Panc1 (cell line): ENCODE data around the gene CPM. TPM values are rescaled to one million over a fixed set of nuclear protein-coding genes. Genes with fewer than 3 reads are reported as not detected.

ENCODE experiments used
- ATAC-seq: fragments of 200-7000 bp; cut with Tn5 transposase; 2 replicates; pipeline ENCODE4 v1.9.1; 2020; ENCODE audit warnings: mild to moderate bottlenecking, moderate library complexity
- BruUV-seq: library from RNA; stranded (reverse); fragments of 400-500 nt; replicated peaks from 2 replicates; lab custom pipeline; 2021; lab: Mats Ljungman, UMichigan
- CTCF ChIA-PET: fragments of 300-600 bp; sonication (Branson Sonifier 250); formaldehyde crosslinking; loops from one replicate; lab custom pipeline; 2022; ENCODE audit warnings: antibody characterized with exemption; lab: Charles Lee
- POLR2A ChIA-PET: fragments of 300-600 bp; sonication (Branson Sonifier 250); formaldehyde crosslinking; loops from one replicate; lab custom pipeline; 2022; ENCODE audit warnings: antibody characterized with exemption; lab: Charles Lee
- DNase-seq: peaks from one replicate; pipeline ENCODE4 v3.0.0-alpha.2; 2010; ENCODE audit warnings: low read depth, low spot score
- H3K27ac ChIP-seq: 2 replicates; pipeline ENCODE4 v1.5.1; 2011; ENCODE audit warnings: mild to moderate bottlenecking, low read length, inconsistent platforms
- H3K27me3 ChIP-seq: fragments of 200-500 bp; sonication (Bioruptor generic); 2 replicates; pipeline ENCODE4 v1.6.0; 2014; ENCODE audit warnings: low read length, inconsistent platforms; ENCODE audit not compliant: control insufficient read depth, insufficient read depth
- H3K36me3 ChIP-seq: fragments of 200-500 bp; sonication (Bioruptor generic); 2 replicates; pipeline ENCODE4 v1.5.1; 2014; ENCODE audit warnings: inconsistent platforms, mild to moderate bottlenecking, low read length, moderate library complexity; ENCODE audit not compliant: control insufficient read depth, insufficient read depth
- H3K4me1 ChIP-seq: 2 replicates; pipeline ENCODE4 v1.5.1; 2011; ENCODE audit warnings: inconsistent platforms, mild to moderate bottlenecking, low read length, moderate library complexity; ENCODE audit not compliant: control insufficient read depth, insufficient read depth
- H3K4me3 ChIP-seq, 2 experiments: 2 replicates each; pipeline ENCODE4 v1.5.1; 2011 to 2012; ENCODE audit warnings: low read depth in 2 of 2, low read length in 2 of 2, mild to moderate bottlenecking in 2 of 2, inconsistent platforms in 1 of 2, moderate library complexity in 1 of 2
- H3K9me3 ChIP-seq: fragments of 200-500 bp; sonication (Bioruptor generic); 2 replicates; pipeline ENCODE4 v1.5.1; 2014; ENCODE audit warnings: low read depth, mild to moderate bottlenecking, inconsistent platforms, low read length, moderate library complexity; ENCODE audit not compliant: control insufficient read depth, insufficient read depth
- CTCF ChIP-seq: fragments of 450-650 bp; IDR thresholded peaks from 2 replicates; pipeline ENCODE4 v1.5.1; 2017; ENCODE audit warnings: mild to moderate bottlenecking
- POLR2AphosphoS5 ChIP-seq: IDR thresholded peaks from 2 replicates; pipeline ENCODE4 v1.6.1; 2012; ENCODE audit warnings: mild to moderate bottlenecking, low read depth, low read length, moderate library complexity
- REST ChIP-seq, 2 experiments: IDR thresholded peaks; 2 replicates each; pipeline ENCODE4 v1.6.1; 2011 to 2012; ENCODE audit warnings: low read depth in 2 of 2, control low read depth in 1 of 2, low read length in 1 of 2, mild to moderate bottlenecking in 1 of 2, moderate library complexity in 1 of 2; ENCODE audit not compliant: insufficient read depth in 1 of 2
- SIN3A ChIP-seq: IDR thresholded peaks from 2 replicates; pipeline ENCODE4 v1.6.1; 2012; ENCODE audit warnings: low read depth, mild to moderate bottlenecking, low read length, moderate library complexity, borderline replicate concordance; ENCODE audit not compliant: insufficient read depth
- TCF7L2 ChIP-seq: IDR thresholded peaks from 2 replicates; pipeline ENCODE4 v1.6.1; 2011; ENCODE audit warnings: mild to moderate bottlenecking, low read depth, low read length, inconsistent platforms
- in situ Hi-C: cut with HindIII; loops from 2 replicates; pipeline ENCODE4 v1.10.0; 2016; ENCODE audit warnings: low sequenced_read_pairs, low pct_unique_long_range_greater_than_20kb
- intact Hi-C: fragments of 100-400 bp; cut with micrococcal nuclease; formaldehyde crosslinking; loops from one replicate; pipeline ENCODE4 v1.10.0; 2022; ENCODE audit not compliant: unreplicated experiment
- total RNA-seq: library from RNA; stranded (reverse); gene quantifications from one replicate; pipeline ENCODE4 v1.2.1, GENCODE V29; 2021; ENCODE audit not compliant: unreplicated experiment

Gene CPM
- total RNA-seq, 1 experiment from 2014 or later: 11.2 TPM

GRCh38 chr12:68904351-68904962 is 28.5 kb downstream of the CPM start:
- Histone ChIP-seq H3K4me1 (no peaks in the 10 kb centered on the region), H3K36me3 (no peaks in the 10 kb centered on the region), H3K27ac (no peak overlapping the region), H3K27me3 (no peaks in the 10 kb centered on the region), H3K4me3 (no peak overlapping the region), H3K9me3 (no peaks in the 10 kb centered on the region)
- no TSS peak for BruUV-seq
- TF ChIP-seq POLR2AphosphoS5 (no peak), TCF7L2 (no peak), REST (IDR thresholded peaks at IDR 0.05; ENCODE audit: insufficient read depth in 1 of 2, low read depth in 2 of 2, low read length in 1 of 2) (no peak), SIN3A (no peak), CTCF (no peak)
- in situ Hi-C loops: no loop called here
- ChIA-PET CTCF (no interaction called here), POLR2A (no interaction called here)
- intact Hi-C loops: no loop called here
- ATAC-seq: no peak
- no peak for DNase-seq

- H3K27me3 ChIP-seq: no peaks in the 10 kb centered on the region
- H3K9me3 ChIP-seq: no peaks in the 10 kb centered on the region
- DNase-seq: no peak
- H3K4me1 ChIP-seq: no peaks in the 10 kb centered on the region
- ATAC-seq: no peak
- in situ Hi-C loops: no loop called here
- intact Hi-C loops: no loop called here
- BruUV-seq: no TSS peak
- no peak overlapping the region for H3K27ac ChIP-seq
- H3K4me3 ChIP-seq: no peak overlapping the region
- ChIA-PET POLR2A (no interaction called here), CTCF (no interaction called here)
- no peaks in the 10 kb centered on the region for H3K36me3 ChIP-seq
- TF ChIP-seq SIN3A: no peak
- no peak for TF ChIP-seq REST (IDR thresholded peaks at IDR 0.05; ENCODE audit: insufficient read depth in 1 of 2, low read depth in 2 of 2, low read length in 1 of 2)
- TF ChIP-seq TCF7L2: no peak
- TF ChIP-seq CTCF: no peak
- no peak for TF ChIP-seq POLR2AphosphoS5
These were observed 29.5 kb downstream of the CPM start for GRCh38 chr12:68903511-68903910.
